Liver (tissue), 9 donors: ENCODE results near the gene TNFRSF1B. TPM values are rescaled to one million over a fixed set of nuclear protein-coding genes. Genes with fewer than 3 reads are reported as not detected.

ENCODE experiments used
- DNase-seq: peaks from one replicate; pipeline ENCODE4 v3.0.0-alpha.2; 2017; ENCODE audit warnings: low spot score
- H3K27ac ChIP-seq, 2 donors: one replicate each; pipeline ENCODE4 v1.7.0; 2013; ENCODE audit warnings: inconsistent platforms in 2 of 2, low read length in 2 of 2, control low read depth in 1 of 2, low read depth in 1 of 2, mild to moderate bottlenecking in 1 of 2
- H3K27me3 ChIP-seq, 4 donors: one replicate each; pipeline versions ENCODE4 v1.6.1 to v1.7.0; 2013; ENCODE audit warnings: low read length in 3 of 4, inconsistent platforms in 1 of 4, mild to moderate bottlenecking in 1 of 4, moderate library complexity in 1 of 4; ENCODE audit not compliant: control insufficient read depth in 4 of 4, insufficient read depth in 4 of 4
- H3K36me3 ChIP-seq, 4 donors: one replicate each; pipeline versions ENCODE4 v1.6.1 to v1.7.0; 2013; ENCODE audit warnings: low read length in 3 of 4, mild to moderate bottlenecking in 3 of 4, low read depth in 1 of 4, moderate library complexity in 1 of 4; ENCODE audit not compliant: control insufficient read depth in 4 of 4, insufficient read depth in 3 of 4
- H3K4me1 ChIP-seq, 4 donors: one replicate each; pipeline versions ENCODE4 v1.6.1 to v1.7.0; 2013; ENCODE audit warnings: low read length in 3 of 4, mild to moderate bottlenecking in 3 of 4, moderate library complexity in 1 of 4; ENCODE audit not compliant: control insufficient read depth in 4 of 4, insufficient read depth in 4 of 4
- H3K4me3 ChIP-seq, 3 donors: one replicate each; pipeline versions ENCODE4 v1.6.1 to v1.7.0; 2013; ENCODE audit warnings: low read length in 3 of 3, control low read depth in 1 of 3, low read depth in 1 of 3, mild to moderate bottlenecking in 1 of 3
- H3K9ac ChIP-seq, 2 donors: one replicate each; pipeline ENCODE4 v1.7.0; 2013; ENCODE audit warnings: low read length in 2 of 2, mild to moderate bottlenecking in 2 of 2, moderate library complexity in 2 of 2, control low read depth in 1 of 2, low read depth in 1 of 2
- H3K9me3 ChIP-seq, 4 donors: one replicate each; pipeline versions ENCODE4 v1.6.1 to v1.7.0; 2013; ENCODE audit warnings: low read length in 3 of 4; ENCODE audit not compliant: control insufficient read depth in 4 of 4
- ATF3 ChIP-seq: IDR thresholded peaks from 2 replicates; pipeline ENCODE4 v1.6.1; 2016; ENCODE audit warnings: antibody characterized with exemption
- CTCF ChIP-seq: fragments of 150-350 bp; IDR thresholded peaks from 2 replicates; pipeline ENCODE4 v1.5.1; 2017; ENCODE audit warnings: improper control_type of control experiment, low read depth, low read length; ENCODE audit not compliant: missing input control
- EGR1 ChIP-seq, 2 donors: IDR thresholded peaks; 2 replicates each; pipeline ENCODE4 v1.6.1; 2016 to 2018; ENCODE audit warnings: antibody characterized with exemption in 2 of 2, low read depth in 2 of 2
- FOXA1 ChIP-seq: IDR thresholded peaks from 2 replicates; pipeline ENCODE4 v1.6.1; 2016; ENCODE audit warnings: antibody characterized with exemption
- FOXA2 ChIP-seq: IDR thresholded peaks from 2 replicates; pipeline ENCODE4 v1.6.1; 2016; ENCODE audit warnings: antibody characterized with exemption
- GABPA ChIP-seq, 2 donors: IDR thresholded peaks in 1 of 2; conservative IDR thresholded peaks in 1 of 2; 2 replicates each; pipeline ENCODE4 v1.6.1; 2016; ENCODE audit warnings: antibody characterized with exemption in 2 of 2, mild to moderate bottlenecking in 1 of 2, moderate library complexity in 1 of 2
- HNF4A ChIP-seq, 2 donors: conservative IDR thresholded peaks; 2 replicates each; pipeline ENCODE4 v1.6.1; 2016; ENCODE audit warnings: antibody characterized with exemption in 2 of 2, mild to moderate bottlenecking in 2 of 2
- HNF4G ChIP-seq: IDR thresholded peaks from 2 replicates; pipeline ENCODE4 v1.6.1; 2016; ENCODE audit warnings: antibody characterized with exemption
- JUND ChIP-seq, 2 donors: IDR thresholded peaks; 2 replicates each; pipeline ENCODE4 v1.6.1; 2016; ENCODE audit warnings: antibody characterized with exemption in 2 of 2
- MAX ChIP-seq: IDR thresholded peaks from 2 replicates; pipeline ENCODE4 v1.6.1; 2016; ENCODE audit warnings: antibody characterized with exemption
- NR2F2 ChIP-seq: IDR thresholded peaks from 2 replicates; pipeline ENCODE4 v1.6.1; 2016; ENCODE audit warnings: antibody characterized with exemption
- RAD21 ChIP-seq, 2 donors: IDR thresholded peaks; 2 replicates each; pipeline ENCODE4 v1.6.1; 2016; ENCODE audit warnings: antibody characterized with exemption in 2 of 2, mild to moderate bottlenecking in 2 of 2
- REST ChIP-seq: IDR thresholded peaks from 2 replicates; pipeline ENCODE4 v1.6.1; 2016; ENCODE audit warnings: antibody characterized with exemption, mild to moderate bottlenecking
- RXRA ChIP-seq, 2 donors: IDR thresholded peaks; 2 replicates each; pipeline ENCODE4 v1.6.1; 2017 to 2018; ENCODE audit warnings: antibody characterized with exemption in 2 of 2, mild to moderate bottlenecking in 1 of 2
- SP1 ChIP-seq: IDR thresholded peaks from 2 replicates; pipeline ENCODE4 v1.6.1; 2018; ENCODE audit warnings: antibody characterized with exemption, mild to moderate bottlenecking
- TAF1 ChIP-seq: conservative IDR thresholded peaks from 2 replicates; pipeline ENCODE4 v1.6.1; 2016; ENCODE audit warnings: antibody characterized with exemption, mild to moderate bottlenecking
- YY1 ChIP-seq: IDR thresholded peaks from 2 replicates; pipeline ENCODE4 v1.6.1; 2016; ENCODE audit warnings: antibody characterized with exemption, mild to moderate bottlenecking
- ZBTB33 ChIP-seq: IDR thresholded peaks from 2 replicates; pipeline ENCODE4 v1.6.1; 2016; ENCODE audit warnings: antibody characterized with exemption
- WGBS: extraction: QIAGEN DNeasy Blood & Tissue Kit; methylation state at CpG from one replicate; pipeline ENCODE4 v1.1.7; 2013; 5-methylcytosine and 5-hydroxymethylcytosine counted together
- polyA plus RNA-seq, 2 donors: library from polyadenylated mRNA; stranded (reverse) in 1 of 2; unstranded in 1 of 2; fragments of 200-250 nt in 1 of 2; fragments of >200 nt in 1 of 2; fragmentation: Nextera tagmentation in 1 of 2; extraction: Ambion mirVana in 1 of 2; gene quantifications; one replicate each; pipeline versions ENCODE4 v1.2.1 to v1.2.3, GENCODE V29; 2013 to 2015
- total RNA-seq, 2 donors: library from RNA; depleted of rRNA; stranded (reverse); fragments of >200 nt; gene quantifications; one replicate each; pipeline ENCODE4 v1.2.3, GENCODE V29; 2014
- donor health status: healthy.
- donor health status: healthy.
- donor health status: healthy.
- donor health status: healthy.
- donor health status: healthy.

TNFRSF1B gene
- total and polyA plus RNA-seq, 4 donors, result 7.2 to 19.6 (median 16.5) TPM

GRCh38 chr1:12208764-12209494, 42.1 kb downstream of the TNFRSF1B start:
- H3K4me3 ChIP-seq, result no peak overlapping the region
- H3K27ac ChIP-seq, result no peak overlapping the region
- peak; percentile 90 for DNase-seq
- 36% methylated on average over 14 of the region's 14 CpGs for WGBS
- no peaks in the 10 kb centered on the region for H3K27me3 ChIP-seq
- H3K36me3 ChIP-seq, result peaks cover 0 to 13% (median 3%) of the 10 kb centered on the region in 4 donors
- H3K9ac ChIP-seq, result no peak overlapping the region
- H3K4me1 ChIP-seq, result peaks cover 0 to 4% (median 0%) of the 10 kb centered on the region in 4 donors
- H3K9me3 ChIP-seq, result no peaks in the 10 kb centered on the region
- peak in 1 of 2 donors; percentile 17 for TF ChIP-seq RXRA (IDR thresholded peaks at IDR 0.05)
- peak; percentile 92 for TF ChIP-seq CTCF
- TF ChIP-seq FOXA1, result no peak
- peak; percentile 99 to 100 for TF ChIP-seq RAD21 (IDR thresholded peaks at IDR 0.05)
- TF ChIP-seq YY1, result no peak
- peak in 1 of 2 donors; percentile 21 for TF ChIP-seq HNF4A (conservative IDR thresholded peaks at IDR 0.05)

- WGBS, result 70% methylated on average over 3 of the region's 3 CpGs
- Histone ChIP-seq H3K27me3 (no peaks in the 10 kb centered on the region), H3K9me3 (no peaks in the 10 kb centered on the region), H3K27ac (no peak overlapping the region), H3K36me3 (peaks cover 0 to 13% (median 3%) of the 10 kb centered on the region in 4 donors), H3K9ac (no peak overlapping the region), H3K4me3 (no peak overlapping the region), H3K4me1 (peaks cover 0 to 4% (median 0%) of the 10 kb centered on the region in 4 donors)
- no peak for TF ChIP-seq SP1
- TF ChIP-seq YY1, result no peak
- no peak for TF ChIP-seq FOXA1
- no peak for TF ChIP-seq ZBTB33
- no peak for TF ChIP-seq RAD21 (IDR thresholded peaks at IDR 0.05)
- no peak for TF ChIP-seq CTCF
- TF ChIP-seq MAX, result no peak
- no peak for TF ChIP-seq RXRA (IDR thresholded peaks at IDR 0.05)
- no peak for TF ChIP-seq HNF4A (conservative IDR thresholded peaks at IDR 0.05)
- TF ChIP-seq ATF3, result no peak
- TF ChIP-seq FOXA2, result no peak
- no peak for TF ChIP-seq TAF1
- TF ChIP-seq NR2F2, result no peak
- TF ChIP-seq REST, result no peak
- no peak for TF ChIP-seq HNF4G
- no peak for TF ChIP-seq JUND (IDR thresholded peaks at IDR 0.05)
- no peak for TF ChIP-seq GABPA (IDR thresholded peaks at IDR 0.05 in 1 of 2, conservative IDR thresholded peaks at IDR 0.05 in 1 of 2)
- no peak for TF ChIP-seq EGR1 (IDR thresholded peaks at IDR 0.05; ENCODE audit: low read depth in 2 of 2)
- DNase-seq, result no peak
These were observed 42.7 kb downstream of the TNFRSF1B start for GRCh38 chr1:12209495-12209832.
